ENCODE measurements around the gene ZNF77.
"Not testable (repeated sequence)": the region's sequence is repeated elsewhere in the genome, so short reads cannot be mapped to it uniquely, and the experiment has no call there.

ZNF77 gene

GRCh38 chr19:2970201-2970835 lies 25.5 kb upstream of the ZNF77 start:
- no peak for DNase-seq (ENCODE audit: low read depth)

GRCh38 chr19:2969104-2969504 lies 24.3 kb upstream of the ZNF77 start:
- no peak for DNase-seq (ENCODE audit: low read depth)

GRCh38 chr19:2967972-2968371 lies 23.2 kb upstream of the ZNF77 start:
- no peak for DNase-seq (ENCODE audit: low read depth)

DNA sequence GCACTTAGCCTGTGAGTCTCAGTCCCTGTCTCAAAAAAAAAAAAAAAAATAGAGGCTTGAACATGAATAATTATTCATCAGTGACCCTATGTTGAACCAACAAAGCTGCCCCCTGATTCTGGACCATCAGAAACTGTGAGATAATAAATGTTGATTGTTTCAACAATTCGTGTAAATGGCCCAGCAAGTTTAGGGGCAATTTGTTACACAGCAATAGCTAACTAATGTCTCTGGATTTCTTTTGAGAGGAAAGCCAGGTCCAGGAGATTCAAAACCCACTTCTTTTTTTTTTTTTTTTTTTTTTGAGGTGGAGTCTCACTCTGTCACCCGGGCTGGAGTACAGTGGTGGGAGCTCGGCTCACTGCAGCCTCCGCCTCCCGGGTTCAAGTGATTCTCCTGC lies 20.1 kb upstream of the ZNF77 start:
- no peak for DNase-seq (ENCODE audit: low read depth)

DNA sequence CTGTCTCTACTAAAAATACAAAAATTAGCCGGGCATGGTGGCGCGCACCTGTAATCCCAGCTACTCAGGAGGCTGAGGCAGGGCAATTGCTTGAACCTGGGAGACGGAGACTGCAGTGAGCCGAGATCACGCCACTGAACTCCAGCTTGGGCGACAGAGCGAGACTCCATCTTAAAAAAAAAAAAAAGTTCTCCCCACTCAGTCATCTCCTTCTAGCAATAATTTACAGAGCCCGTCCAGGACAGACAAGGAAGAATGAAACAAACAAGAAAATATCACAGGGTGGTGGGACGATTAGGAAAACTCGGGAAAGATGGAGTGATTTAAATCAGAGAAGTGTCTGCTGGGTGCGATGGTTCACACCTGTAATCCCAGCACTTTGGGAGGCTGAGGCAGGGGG lies 18.9 kb upstream of the ZNF77 start:
- not testable (repeated sequence) for DNase-seq (ENCODE audit: low read depth)

- DNase-seq (ENCODE audit: low read depth), result no peak
Observed at GRCh38 chr19:2963122-2963521, 18.4 kb upstream of the ZNF77 start.

GRCh38 chr19:2962018-2962670 lies 17.4 kb upstream of the ZNF77 start:
- no peak for DNase-seq (ENCODE audit: low read depth)

GRCh38 chr19:2960120-2960519 lies 15.3 kb upstream of the ZNF77 start:
- DNase-seq (ENCODE audit: low read depth), result no peak

- no peak for DNase-seq (ENCODE audit: low read depth)
Observed at GRCh38 chr19:2957160-2957559, 12.4 kb upstream of the ZNF77 start.

- DNase-seq (ENCODE audit: low read depth), result no peak
Observed at GRCh38 chr19:2952953-2953481, 8.2 kb upstream of the ZNF77 start.

GRCh38 chr19:2950286-2951124 lies 5.7 kb upstream of the ZNF77 start:
- peak; percentile 100 for DNase-seq (ENCODE audit: low read depth)

- DNase-seq (ENCODE audit: low read depth), result no peak
Observed at GRCh38 chr19:2949939-2950285, 5.1 kb upstream of the ZNF77 start.

DNA sequence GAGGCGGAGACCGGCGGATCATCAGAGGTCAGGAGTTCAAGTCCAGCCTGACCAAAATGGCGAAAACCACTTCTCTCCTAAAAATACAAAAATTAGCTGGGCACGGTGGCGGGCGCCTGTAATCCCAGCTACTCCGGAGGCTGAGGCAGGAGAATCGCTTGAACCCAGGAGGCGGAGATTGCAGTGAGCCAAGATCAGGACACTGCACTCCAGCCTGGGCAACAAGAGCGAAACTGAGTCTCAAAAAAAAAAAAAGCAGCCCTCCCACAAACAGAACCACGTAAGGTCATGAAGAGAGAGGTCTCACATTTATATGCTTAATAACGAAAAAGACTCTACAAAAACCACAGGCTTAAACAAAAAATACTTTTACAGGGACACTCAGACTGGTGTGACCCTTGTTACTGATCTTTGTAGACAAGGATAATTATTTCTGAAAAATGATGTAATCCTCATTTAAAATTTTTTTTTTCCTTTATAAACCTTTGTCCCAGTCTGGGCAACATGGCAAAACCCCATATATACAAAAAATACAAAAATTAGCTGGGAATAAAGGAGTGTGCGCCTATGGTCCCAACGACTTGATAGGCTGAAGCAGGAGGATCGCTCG lies 909 bp upstream of the ZNF77 start:
- DNase-seq (ENCODE audit: low read depth), result no peak

GRCh38 chr19:2944403-2944774 lies 382 bp downstream of the ZNF77 start:
- no peak for DNase-seq (ENCODE audit: low read depth)

- no peak for DNase-seq (ENCODE audit: low read depth)
Observed at GRCh38 chr19:2942928-2943640, 1.7 kb downstream of the ZNF77 start.

GRCh38 chr19:2935863-2936262 lies 8.9 kb downstream of the ZNF77 start:
- not testable (repeated sequence) for DNase-seq (ENCODE audit: low read depth)

GRCh38 chr19:2933490-2933910 lies 11.3 kb downstream of the ZNF77 start:
- DNase-seq (ENCODE audit: low read depth), result no peak

DNA sequence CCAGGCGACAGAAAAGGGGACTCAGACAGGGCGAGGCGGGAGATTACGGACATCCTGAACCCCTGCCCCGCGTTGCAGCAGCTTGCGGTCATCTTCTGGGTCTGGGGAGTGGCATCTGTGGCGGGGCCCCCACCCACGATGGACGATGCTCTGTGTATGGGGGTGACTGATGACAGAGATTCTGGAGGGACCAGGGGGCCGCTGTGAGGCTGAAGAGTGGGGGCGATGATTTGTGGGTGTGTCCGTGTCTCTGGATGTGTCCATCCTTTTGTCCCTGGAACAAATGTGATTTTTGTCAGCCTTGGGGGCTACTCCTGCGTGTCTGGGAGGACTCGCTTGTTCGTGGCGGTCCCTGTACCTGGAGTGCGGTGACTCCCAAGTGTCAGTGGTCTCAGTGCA lies 17.7 kb downstream of the ZNF77 start:
- DNase-seq (ENCODE audit: low read depth), result no peak

DNA sequence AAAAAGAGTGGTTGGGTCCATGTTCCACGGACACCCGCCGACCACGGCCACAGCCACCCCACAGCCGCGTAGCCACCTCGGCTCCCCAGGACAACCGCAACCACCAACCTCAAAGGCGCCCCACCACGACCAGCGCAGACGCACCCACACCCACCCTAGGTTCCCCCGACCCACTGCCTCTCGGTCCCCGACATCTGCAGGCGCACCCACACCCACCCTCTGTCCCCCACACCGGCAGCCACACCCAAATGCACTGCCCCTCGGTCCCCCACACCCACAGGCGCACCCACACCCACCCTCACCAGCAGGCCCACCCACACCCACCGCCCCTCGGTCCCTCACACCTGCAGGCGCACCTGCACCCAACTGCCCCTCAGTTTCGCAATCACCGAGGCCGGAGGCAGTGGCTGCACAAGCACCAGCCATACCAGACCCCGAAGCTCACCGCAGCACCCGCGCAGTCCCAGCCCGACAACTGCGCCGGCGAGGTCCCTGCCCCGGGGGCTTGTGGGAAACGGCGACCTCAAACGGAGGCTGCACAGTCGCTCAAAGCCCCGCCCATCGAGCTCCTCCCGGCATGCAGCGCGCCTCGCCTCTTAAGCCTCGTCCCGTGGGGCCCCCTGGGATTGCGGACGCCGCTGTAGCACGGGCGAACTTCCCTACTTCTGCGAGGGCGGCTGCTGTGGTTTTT lies 18.3 kb downstream of the ZNF77 start:
- DNase-seq (ENCODE audit: low read depth), result no peak

GRCh38 chr19:2923510-2923909 lies 21.3 kb downstream of the ZNF77 start:
- DNase-seq (ENCODE audit: low read depth), result no peak

- no peak for DNase-seq (ENCODE audit: low read depth)
Observed at GRCh38 chr19:2922987-2923386, 21.8 kb downstream of the ZNF77 start.
